CD1c-positive myeloid dendritic cell (primary cell): ENCODE results near the gene UBXN10.

Source experiments
- DNase-seq: peaks from one replicate; pipeline ENCODE4 v3.0.0-alpha.2; 2016; ENCODE audit errors: extremely low spot score

Gene UBXN10

DNA sequence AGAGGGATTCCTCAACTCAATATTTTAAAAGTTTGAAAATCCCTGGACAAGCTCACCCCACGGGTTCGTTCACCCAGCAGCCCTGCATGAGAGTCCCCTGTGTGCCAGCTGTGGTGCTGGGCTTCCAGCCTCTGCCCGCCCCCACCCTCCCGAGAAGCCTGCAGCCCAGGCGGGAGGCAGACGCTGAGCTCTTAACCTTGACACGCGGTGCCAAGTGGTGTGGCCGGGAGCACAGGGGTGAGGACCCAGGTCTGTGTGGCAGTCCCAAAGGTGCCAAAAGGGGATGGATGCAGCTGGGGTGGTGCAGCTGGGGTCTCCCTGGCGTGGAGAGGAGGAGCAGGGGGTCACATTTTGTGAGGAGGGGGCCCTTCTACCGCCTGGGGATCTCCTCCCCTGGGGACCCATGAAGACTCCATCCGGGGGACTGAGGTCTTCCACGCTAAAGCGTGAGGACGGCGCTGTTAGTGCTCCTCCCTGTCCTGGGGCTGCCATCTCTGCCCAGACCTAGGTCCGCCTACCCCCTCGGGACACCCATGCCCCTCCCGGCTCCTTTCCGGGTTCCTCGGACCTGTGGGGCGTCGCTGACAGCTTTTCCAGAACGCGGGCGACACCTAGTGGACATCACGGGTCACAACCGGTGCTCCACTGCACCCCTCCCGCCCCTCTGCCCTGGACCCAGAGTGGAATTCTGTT, 33.8 kb upstream of the UBXN10 start:
- DNase-seq: peak; percentile 86

- no peak for DNase-seq
Measured at GRCh38 chr1:20152599-20152930, 33.3 kb upstream of the UBXN10 start.

GRCh38 chr1:20153000-20153418, 32.9 kb upstream of the UBXN10 start:
- DNase-seq: peak; percentile 67

DNA sequence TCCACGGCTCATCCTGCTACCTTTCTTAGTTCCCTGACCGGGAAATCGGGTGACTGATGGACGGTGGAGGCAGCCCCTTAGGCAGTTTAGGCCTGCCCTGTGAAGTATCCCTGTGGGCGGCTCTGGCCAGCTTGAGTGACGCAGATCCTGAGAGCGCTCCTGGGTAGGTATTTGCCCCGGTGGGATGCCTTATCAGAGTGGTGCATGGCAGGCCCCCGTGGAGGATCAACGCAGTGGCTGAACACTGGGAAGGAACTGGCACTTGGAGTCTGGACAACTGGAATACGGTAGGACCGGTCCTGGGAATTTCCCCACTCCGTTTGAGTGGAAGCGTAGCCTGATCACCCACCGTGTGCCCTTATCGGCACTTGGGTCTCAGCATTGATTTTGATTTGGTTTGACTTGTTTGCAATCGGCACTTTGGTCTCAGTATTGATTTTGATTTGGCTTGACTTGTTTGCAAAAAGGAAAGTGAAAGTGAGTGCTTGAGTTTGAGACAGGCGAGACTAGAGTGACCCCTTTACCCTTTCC, 31.5 kb upstream of the UBXN10 start:
- DNase-seq: no peak

- no peak for DNase-seq
Measured at GRCh38 chr1:20158358-20159070, 27.4 kb upstream of the UBXN10 start.

GRCh38 chr1:20160034-20160433, 25.9 kb upstream of the UBXN10 start:
- no peak for DNase-seq

DNA sequence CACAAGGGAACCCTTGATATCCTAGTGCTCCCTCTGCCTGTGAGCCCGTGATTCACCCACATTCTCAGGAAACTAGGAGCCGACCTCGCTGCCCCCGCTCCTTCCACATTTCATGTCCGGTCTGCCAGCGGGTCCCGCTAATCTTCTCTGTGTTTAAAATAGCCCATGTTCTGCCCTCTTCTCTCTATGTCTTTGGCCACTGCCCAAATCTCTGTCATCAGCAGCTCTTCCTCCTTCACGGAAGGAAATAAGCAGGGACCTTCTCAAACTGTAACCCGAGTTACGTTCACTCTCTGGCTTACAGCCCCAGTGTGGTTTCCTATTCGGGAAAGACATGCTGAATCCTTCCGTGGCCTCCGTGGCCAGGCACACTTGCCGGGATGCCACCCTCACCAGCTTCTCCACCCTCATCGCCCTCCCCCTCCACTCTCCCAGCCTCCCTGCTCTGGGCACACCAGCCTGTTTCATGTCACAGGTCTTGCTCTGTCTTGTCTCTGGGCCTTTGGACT, 21.1 kb upstream of the UBXN10 start:
- peak; percentile 37 for DNase-seq

GRCh38 chr1:20165522-20165951, 20.4 kb upstream of the UBXN10 start:
- DNase-seq: no peak

- no peak for DNase-seq
Measured at GRCh38 chr1:20166051-20166450, 19.8 kb upstream of the UBXN10 start.

DNA sequence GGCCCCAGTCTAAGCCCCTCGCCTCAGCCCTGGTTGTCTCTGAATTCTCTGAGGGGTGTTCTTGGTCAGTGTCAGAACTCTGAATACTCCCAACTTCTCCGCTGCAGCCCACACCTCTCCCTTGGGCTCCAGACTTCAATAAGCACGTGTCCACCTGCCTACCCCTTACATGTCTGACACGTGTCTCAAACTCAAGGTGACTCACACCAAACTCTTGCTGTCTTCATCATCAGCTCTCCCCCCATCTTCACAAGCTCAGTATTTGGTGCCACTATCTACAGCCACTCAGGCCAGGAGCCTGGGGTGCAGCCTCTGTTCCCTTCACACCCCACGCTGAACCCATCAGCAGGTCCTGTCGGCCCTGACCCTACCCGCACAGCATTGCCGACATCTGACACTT, 18.8 kb upstream of the UBXN10 start:
- DNase-seq: no peak

GRCh38 chr1:20168564-20169491, 17.1 kb upstream of the UBXN10 start:
- DNase-seq: no peak

- DNase-seq: no peak
Measured at GRCh38 chr1:20169932-20170331, 16.0 kb upstream of the UBXN10 start.

GRCh38 chr1:20172033-20172590, 13.8 kb upstream of the UBXN10 start:
- no peak for DNase-seq

GRCh38 chr1:20174937-20175666, 10.8 kb upstream of the UBXN10 start:
- DNase-seq: peak; percentile 10

DNA sequence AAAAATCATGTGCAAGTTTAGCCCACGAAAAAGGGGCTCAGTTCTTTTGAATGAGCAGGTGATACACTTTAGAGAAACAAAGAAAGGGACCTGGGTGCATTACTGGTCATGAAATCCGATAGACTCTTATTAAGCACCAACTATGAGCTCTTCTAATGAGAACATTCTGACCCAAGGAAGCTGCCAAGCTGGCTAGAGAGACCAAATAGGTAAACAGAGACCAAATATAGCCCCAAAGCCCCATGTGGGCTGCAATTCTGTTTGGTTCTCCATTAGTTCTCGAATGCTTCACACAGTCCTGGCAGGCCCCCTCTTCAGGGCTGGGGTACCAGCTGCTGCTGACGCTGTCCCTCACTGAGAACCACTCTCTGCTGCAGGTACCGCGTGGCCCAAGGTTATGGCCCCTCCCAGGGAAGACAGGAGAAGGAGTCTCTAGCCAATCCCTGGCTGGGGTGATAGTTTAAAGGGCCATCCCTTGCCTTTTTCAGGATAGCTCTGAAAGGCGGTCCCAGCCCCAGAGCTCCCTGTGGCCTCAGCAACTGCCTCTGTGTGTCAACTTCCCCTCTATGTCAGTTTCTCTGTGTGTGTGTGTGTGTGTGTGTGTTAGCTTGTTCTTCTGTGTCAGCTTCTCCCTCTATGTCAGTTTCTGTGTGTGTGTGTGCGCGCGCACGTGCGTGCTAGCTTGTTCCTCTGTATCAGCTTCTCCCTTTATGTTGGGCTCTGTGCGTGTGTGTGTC, 7.1 kb upstream of the UBXN10 start:
- peak; percentile 31 for DNase-seq

DNA sequence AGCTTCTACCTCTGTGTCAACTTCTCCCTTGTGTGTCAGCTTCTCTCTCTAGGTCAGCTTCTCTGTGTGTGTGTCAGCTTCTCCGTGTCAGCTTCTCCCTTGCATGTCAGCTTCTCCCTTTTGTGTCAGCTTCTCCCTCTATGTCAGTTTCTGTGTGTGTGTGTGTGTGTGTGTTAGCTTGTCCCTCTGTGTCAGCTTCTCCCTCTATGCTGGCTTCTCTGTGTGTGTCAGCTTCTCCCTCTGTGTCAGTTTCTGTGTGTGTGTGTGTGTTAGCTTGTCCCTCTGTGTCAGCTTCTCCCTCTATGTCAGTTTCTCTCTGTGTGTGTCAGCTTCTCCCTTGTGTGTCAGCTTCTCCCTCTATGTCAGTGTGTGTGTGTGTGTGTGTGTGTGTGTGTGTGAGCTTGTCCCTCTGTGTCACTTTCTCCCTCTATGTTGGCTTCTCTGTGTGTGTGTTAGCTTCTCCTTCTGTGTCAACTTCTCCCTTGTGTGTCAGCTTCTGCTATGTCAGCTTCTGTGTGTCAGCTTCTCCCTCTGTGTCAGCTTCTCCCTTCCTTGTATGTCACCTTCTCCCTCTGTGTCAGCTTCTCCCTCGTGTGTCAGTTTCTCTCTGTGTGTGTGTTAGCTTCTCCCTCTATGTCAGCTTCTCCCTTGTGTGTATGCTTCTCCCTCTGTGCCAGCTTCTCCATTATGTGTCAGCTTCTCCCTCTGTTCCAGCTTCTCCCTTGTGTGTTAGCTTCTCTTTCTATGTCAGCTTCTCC, 6.3 kb upstream of the UBXN10 start:
- no peak for DNase-seq

DNA sequence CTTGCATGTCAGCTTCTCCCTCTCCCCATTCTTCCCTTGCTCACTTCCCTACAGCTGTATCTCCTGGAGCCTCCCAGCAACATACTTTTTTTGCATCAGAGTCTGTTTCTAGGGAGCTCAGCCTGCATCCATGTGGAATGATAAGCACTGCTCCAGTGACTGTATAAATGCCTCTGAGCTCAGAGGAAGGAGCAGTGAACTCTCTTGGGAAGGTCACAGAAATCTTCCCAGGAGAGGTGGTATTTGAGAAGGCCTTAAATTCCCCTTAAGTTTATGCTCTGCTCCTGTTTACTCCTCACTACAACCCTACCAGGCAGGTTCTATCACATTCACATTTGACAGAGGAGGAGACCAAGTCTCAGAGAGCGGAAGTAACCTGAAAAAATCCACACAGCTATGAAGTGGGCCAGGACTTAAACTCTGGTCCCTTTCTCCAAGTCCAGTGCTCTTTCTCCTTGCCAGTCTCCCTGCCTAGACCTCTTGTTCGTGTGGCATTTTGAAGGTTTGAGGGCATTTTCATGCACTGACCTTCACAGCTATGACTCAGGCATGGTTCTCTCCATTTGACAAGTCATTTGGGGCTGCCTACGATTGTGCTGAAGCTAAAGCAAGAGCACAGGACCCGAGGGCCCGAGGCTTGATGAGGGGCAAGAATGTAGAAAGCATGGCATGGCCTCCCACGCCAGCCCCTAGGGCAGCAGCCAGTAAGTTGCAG, 5.6 kb upstream of the UBXN10 start:
- DNase-seq: no peak

- no peak for DNase-seq
Measured at GRCh38 chr1:20180844-20181207, 5.1 kb upstream of the UBXN10 start.

GRCh38 chr1:20182415-20182814, 3.5 kb upstream of the UBXN10 start:
- no peak for DNase-seq
